Stimulated activated CD8-positive, alpha-beta memory T cell treated with anti-CD3 and anti-CD28 coated beads, Interleukin-4, amount 100 ng/mL, for 48 hours (primary cell): ENCODE measurements around the gene RFESD.
"Not testable (repeated sequence)": the region's sequence is repeated elsewhere in the genome, so short reads cannot be mapped to it uniquely, and the experiment has no call there.

Experiments
- DNase-seq: peaks from one replicate; pipeline ENCODE4 v3.0.0-alpha.2; 2020

RFESD gene

GRCh38 chr5:95630394-95630917 lies 16.1 kb upstream of the RFESD start:
- DNase-seq = no peak

GRCh38 chr5:95631255-95631958 lies 15.2 kb upstream of the RFESD start:
- DNase-seq = no peak

- DNase-seq = peak; percentile 73
These were observed 14.4 kb upstream of the RFESD start for GRCh38 chr5:95631991-95632675.

GRCh38 chr5:95632942-95633341 lies 13.6 kb upstream of the RFESD start:
- not testable (repeated sequence) for DNase-seq

- no peak for DNase-seq
These were observed 12.9 kb upstream of the RFESD start for GRCh38 chr5:95633671-95634070.

GRCh38 chr5:95634081-95634480 lies 12.5 kb upstream of the RFESD start:
- no peak for DNase-seq

- no peak for DNase-seq
These were observed 7.9 kb upstream of the RFESD start for GRCh38 chr5:95638632-95639031.

GRCh38 chr5:95641741-95642220 lies 4.8 kb upstream of the RFESD start:
- no peak for DNase-seq

GRCh38 chr5:95643152-95643551 lies 3.4 kb upstream of the RFESD start:
- no peak for DNase-seq

- peak; percentile 58 for DNase-seq
These were observed 2.1 kb upstream of the RFESD start for GRCh38 chr5:95644351-95645042.

GRCh38 chr5:95646226-95646568 lies 380 bp upstream of the RFESD start:
- DNase-seq = not testable (repeated sequence)

GRCh38 chr5:95647886-95648860 lies 1.6 kb downstream of the RFESD start:
- DNase-seq = no peak

GRCh38 chr5:95649274-95649673 lies 2.7 kb downstream of the RFESD start:
- DNase-seq = no peak

GRCh38 chr5:95649842-95650620 lies 3.5 kb downstream of the RFESD start:
- DNase-seq = no peak

GRCh38 chr5:95652849-95653248 lies 6.3 kb downstream of the RFESD start:
- no peak for DNase-seq

- DNase-seq = no peak
These were observed 7.6 kb downstream of the RFESD start for GRCh38 chr5:95654196-95654595.

- DNase-seq = no peak
These were observed 9.0 kb downstream of the RFESD start for GRCh38 chr5:95655575-95655974.

- no peak for DNase-seq
These were observed 13.5 kb downstream of the RFESD start for GRCh38 chr5:95660060-95660459.

GRCh38 chr5:95662946-95663345 lies 16.4 kb downstream of the RFESD start:
- DNase-seq = no peak

- DNase-seq = peak; percentile 52
These were observed 17.7 kb downstream of the RFESD start for GRCh38 chr5:95664204-95664786.

- no peak for DNase-seq
These were observed 20.6 kb downstream of the RFESD start for GRCh38 chr5:95667061-95667618.
